HEK293 (cell line): Measurements from ENCODE around the gene RORB.

Source experiments
- CTCF ChIA-PET: fragments of 350-600 bp; formaldehyde crosslinking; extraction: SDS; loops from one replicate; lab custom pipeline; 2021; ENCODE audit warnings: antibody characterized with exemption; lab: Yijun Ruan, JAX
- POLR2A ChIA-PET: fragments of 300-600 bp; formaldehyde crosslinking; extraction: SDS; loops from one replicate; lab custom pipeline; 2020; ENCODE audit warnings: antibody characterized with exemption, inconsistent platforms; lab: Yijun Ruan, JAX
- H3K27ac ChIP-seq: fragments of 200-500 bp; sonication (Bioruptor generic); 2 replicates; pipeline ENCODE4 v1.5.1; 2014; ENCODE audit warnings: low read depth, low read length, control low read depth, inconsistent platforms; ENCODE audit errors: extremely low read depth
- H3K36me3 ChIP-seq, 2 experiments: fragments of 200-500 bp in 1 of 2; sonication (Bioruptor generic) in 1 of 2; 1 replicate in 1 of 2; 2 replicates in 1 of 2; pipeline ENCODE4 v1.5.1; 2014 to 2017; ENCODE audit warnings: inconsistent platforms in 2 of 2, low read length in 2 of 2; ENCODE audit not compliant: control insufficient read depth in 2 of 2, insufficient read depth in 1 of 2
- H3K4me1 ChIP-seq: fragments of 200-500 bp; sonication (Bioruptor generic); 2 replicates; pipeline ENCODE4 v1.5.1; 2014; ENCODE audit warnings: mild to moderate bottlenecking, low read length, inconsistent platforms; ENCODE audit not compliant: control insufficient read depth, insufficient read depth
- H3K4me3 ChIP-seq: 2 replicates; pipeline ENCODE4 v1.5.1; 2011; ENCODE audit warnings: low read depth, mild to moderate bottlenecking, control low read depth, low read length, moderate library complexity
- H3K9me3 ChIP-seq: fragments of 200-500 bp; sonication (Bioruptor generic); 2 replicates; pipeline ENCODE4 v1.5.1; 2014; ENCODE audit warnings: low read depth, low read length, inconsistent platforms; ENCODE audit not compliant: control insufficient read depth, insufficient read depth
- PRDM1 ChIP-seq: fragments of 450-650 bp; formaldehyde crosslinking; IDR thresholded peaks from 2 replicates; pipeline ENCODE4; 2016; ENCODE audit warnings: missing biosample characterization, missing genetic modification characterization
- SCRT2 ChIP-seq: fragments of 450-650 bp; formaldehyde crosslinking; IDR thresholded peaks from 2 replicates; pipeline ENCODE4 v1.5.1; 2016; ENCODE audit warnings: missing biosample characterization, missing genetic modification characterization
- SP7 ChIP-seq: fragments of 450-650 bp; formaldehyde crosslinking; IDR thresholded peaks from 2 replicates; pipeline ENCODE4 v1.5.1; 2016; ENCODE audit warnings: missing biosample characterization, missing genetic modification characterization
- ZBTB44 ChIP-seq: fragments of 450-650 bp; IDR thresholded peaks from 2 replicates; pipeline ENCODE4 v1.5.1; 2018; ENCODE audit warnings: missing biosample characterization, mild to moderate bottlenecking, missing genetic modification characterization
- ZFP41 ChIP-seq: fragments of 450-650 bp; formaldehyde crosslinking; IDR thresholded peaks from 2 replicates; pipeline ENCODE4 v1.5.1; 2016; ENCODE audit warnings: missing biosample characterization, missing genetic modification characterization, borderline replicate concordance
- ZNF146 ChIP-seq: fragments of 450-650 bp; formaldehyde crosslinking; IDR thresholded peaks from 2 replicates; pipeline ENCODE4 v1.5.1; 2016; ENCODE audit warnings: missing biosample characterization, missing genetic modification characterization
- ZNF2 ChIP-seq: fragments of 450-650 bp; formaldehyde crosslinking; IDR thresholded peaks from 2 replicates; pipeline ENCODE4 v1.5.1; 2016; ENCODE audit warnings: missing biosample characterization, missing genetic modification characterization
- ZNF248 ChIP-seq: fragments of 450-650 bp; formaldehyde crosslinking; IDR thresholded peaks from 2 replicates; pipeline ENCODE4 v1.5.1; 2017; ENCODE audit warnings: missing biosample characterization, missing genetic modification characterization
- ZNF274 ChIP-seq, 2 experiments: fragments of 200-500 bp in 1 of 2; fragments of 450-650 bp in 1 of 2; sonication (Bioruptor generic) in 1 of 2; formaldehyde crosslinking in 1 of 2; IDR thresholded peaks; 2 replicates each; pipeline versions ENCODE4 v1.5.1 to v1.6.1; 2014 to 2016; ENCODE audit warnings: borderline replicate concordance in 1 of 2, inconsistent platforms in 1 of 2, low read length in 1 of 2, missing biosample characterization in 1 of 2, missing genetic modification characterization in 1 of 2
- ZNF350 ChIP-seq: fragments of 450-650 bp; formaldehyde crosslinking; IDR thresholded peaks from 2 replicates; pipeline ENCODE4 v1.5.0; 2017; ENCODE audit warnings: missing biosample characterization, mild to moderate bottlenecking, missing genetic modification characterization
- ZNF518A ChIP-seq: fragments of 450-650 bp; formaldehyde crosslinking; conservative IDR thresholded peaks from 2 replicates; pipeline ENCODE4 v1.5.1; 2016; ENCODE audit warnings: low read depth, missing biosample characterization, missing genetic modification characterization
- ZNF521 ChIP-seq: fragments of 450-650 bp; formaldehyde crosslinking; IDR thresholded peaks from 2 replicates; pipeline ENCODE4 v1.5.1; 2017; ENCODE audit warnings: missing biosample characterization, mild to moderate bottlenecking, missing genetic modification characterization
- ZNF558 ChIP-seq: fragments of 450-650 bp; formaldehyde crosslinking; IDR thresholded peaks from 2 replicates; pipeline ENCODE4 v1.5.1; 2016; ENCODE audit warnings: missing biosample characterization, missing genetic modification characterization
- ZNF585B ChIP-seq: fragments of 450-650 bp; formaldehyde crosslinking; IDR thresholded peaks from 2 replicates; pipeline ENCODE4 v1.5.1; 2016; ENCODE audit warnings: missing biosample characterization, missing genetic modification characterization
- ZNF645 ChIP-seq: fragments of 450-650 bp; formaldehyde crosslinking; IDR thresholded peaks from 2 replicates; pipeline ENCODE4; 2016; ENCODE audit warnings: missing biosample characterization, missing genetic modification characterization
- ZNF670 ChIP-seq: fragments of 450-650 bp; formaldehyde crosslinking; IDR thresholded peaks from 2 replicates; pipeline ENCODE4 v1.5.1; 2016; ENCODE audit warnings: missing biosample characterization, missing genetic modification characterization, low read depth
- ZNF776 ChIP-seq: fragments of 450-650 bp; formaldehyde crosslinking; IDR thresholded peaks from 2 replicates; pipeline ENCODE4 v1.5.0; 2017; ENCODE audit warnings: missing biosample characterization, missing genetic modification characterization, borderline replicate concordance
- ZNF785 ChIP-seq: fragments of 450-650 bp; formaldehyde crosslinking; IDR thresholded peaks from 2 replicates; pipeline ENCODE4 v1.5.1; 2016; ENCODE audit warnings: missing biosample characterization, missing genetic modification characterization
- ZSCAN16 ChIP-seq: fragments of 450-650 bp; formaldehyde crosslinking; IDR thresholded peaks from 2 replicates; pipeline ENCODE4 v1.5.1; 2016; ENCODE audit warnings: missing biosample characterization, missing genetic modification characterization
- ZSCAN30 ChIP-seq: fragments of 450-650 bp; IDR thresholded peaks from 2 replicates; pipeline ENCODE4 v1.5.1; 2018; ENCODE audit warnings: missing biosample characterization, mild to moderate bottlenecking, missing genetic modification characterization, moderate library complexity
- TF ChIP-seq, protein P1 (sequence below): fragments of 450-650 bp; formaldehyde crosslinking; optimal IDR thresholded peaks from 2 replicates; pipeline ENCODE3; 2016; ENCODE audit warnings: missing biosample characterization, mild to moderate bottlenecking, missing genetic modification characterization

RORB gene

GRCh38 chr9:74573640-74574191 is 76.6 kb downstream of the RORB start:
- H3K4me1 ChIP-seq: no peaks in the 10 kb centered on the region
- no peak overlapping the region for H3K4me3 ChIP-seq
- no peaks in the 10 kb centered on the region for H3K9me3 ChIP-seq
- TF ChIP-seq ZSCAN30 (tag by site-specific recombination): no peak
- TF ChIP-seq ZNF785 (tag by site-specific recombination): no peak
- TF ChIP-seq ZFP41 (tag by site-specific recombination): no peak
- H3K27ac ChIP-seq: no peak overlapping the region
- ChIA-PET POLR2A (no interaction called here), CTCF (interaction anchor here (1.4 kb wide), 1 partner anchor 169 kb away, joined by 7 read pairs; no protein-coding TSS in a partner anchor)
- no peaks in the 10 kb centered on the region for H3K36me3 ChIP-seq

- TF ChIP-seq ZNF350 (tag by site-specific recombination): no peak
- TF ChIP-seq ZNF521: no peak
- TF ChIP-seq ZNF2 (tag by site-specific recombination): no peak
- no peak for TF ChIP-seq ZNF274 (IDR thresholded peaks at IDR 0.05; ENCODE audit: low read length)
- TF ChIP-seq ZNF274 (tag by site-specific recombination; IDR thresholded peaks at IDR 0.05; ENCODE audit: borderline replicate concordance): no peak
- TF ChIP-seq PRDM1: no peak
- TF ChIP-seq ZNF558: no peak
- TF ChIP-seq ZSCAN16 (tag by site-specific recombination): no peak
- Histone ChIP-seq H3K4me3 (no peak overlapping the region), H3K36me3 (no peaks in the 10 kb centered on the region), H3K4me1 (no peaks in the 10 kb centered on the region), H3K27ac (no peak overlapping the region), H3K9me3 (no peaks in the 10 kb centered on the region)
- CTCF ChIA-PET: interaction anchor here (0.7 to 1.0 kb wide), 2 partner anchors 72 to 167 kb away, joined by 3 read pairs; no protein-coding TSS in a partner anchor
- POLR2A ChIA-PET: no interaction called here
Observed at GRCh38 chr9:74576176-74576575, 79.0 kb downstream of the RORB start.

GRCh38 chr9:74577956-74578355 is 80.8 kb downstream of the RORB start:
- no peaks in the 10 kb centered on the region for H3K36me3 ChIP-seq
- no peak overlapping the region for H3K4me3 ChIP-seq
- no peaks in the 10 kb centered on the region for H3K4me1 ChIP-seq
- POLR2A ChIA-PET: no interaction called here
- no peaks in the 10 kb centered on the region for H3K9me3 ChIP-seq
- H3K27ac ChIP-seq: no peak overlapping the region
- CTCF ChIA-PET: no interaction called here
- TF ChIP-seq ZNF248 (no peak), ZNF585B (no peak), ZNF670 (tag by site-specific recombination) (no peak), ZNF518A (tag by site-specific recombination) (no peak), ZNF146 (no peak), SCRT2 (tag by site-specific recombination) (no peak), ZBTB44 (tag by site-specific recombination) (no peak), SP7 (tag by site-specific recombination) (no peak), ZNF776 (tag by site-specific recombination) (no peak), ZNF645 (no peak)
- TF ChIP-seq, protein P1, sequence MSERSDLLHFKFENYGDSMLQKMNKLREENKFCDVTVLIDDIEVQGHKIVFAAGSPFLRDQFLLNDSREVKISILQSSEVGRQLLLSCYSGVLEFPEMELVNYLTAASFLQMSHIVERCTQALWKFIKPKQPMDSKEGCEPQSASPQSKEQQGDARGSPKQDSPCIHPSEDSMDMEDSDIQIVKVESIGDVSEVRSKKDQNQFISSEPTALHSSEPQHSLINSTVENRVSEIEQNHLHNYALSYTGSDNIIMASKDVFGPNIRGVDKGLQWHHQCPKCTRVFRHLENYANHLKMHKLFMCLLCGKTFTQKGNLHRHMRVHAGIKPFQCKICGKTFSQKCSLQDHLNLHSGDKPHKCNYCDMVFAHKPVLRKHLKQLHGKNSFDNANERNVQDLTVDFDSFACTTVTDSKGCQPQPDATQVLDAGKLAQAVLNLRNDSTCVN: no peak
